Measurements from ENCODE around the gene CRISPLD2.
"Not testable (repeated sequence)": the region's sequence is repeated elsewhere in the genome, so short reads cannot be mapped to it uniquely, and the experiment has no call there.

The CRISPLD2 gene

DNA sequence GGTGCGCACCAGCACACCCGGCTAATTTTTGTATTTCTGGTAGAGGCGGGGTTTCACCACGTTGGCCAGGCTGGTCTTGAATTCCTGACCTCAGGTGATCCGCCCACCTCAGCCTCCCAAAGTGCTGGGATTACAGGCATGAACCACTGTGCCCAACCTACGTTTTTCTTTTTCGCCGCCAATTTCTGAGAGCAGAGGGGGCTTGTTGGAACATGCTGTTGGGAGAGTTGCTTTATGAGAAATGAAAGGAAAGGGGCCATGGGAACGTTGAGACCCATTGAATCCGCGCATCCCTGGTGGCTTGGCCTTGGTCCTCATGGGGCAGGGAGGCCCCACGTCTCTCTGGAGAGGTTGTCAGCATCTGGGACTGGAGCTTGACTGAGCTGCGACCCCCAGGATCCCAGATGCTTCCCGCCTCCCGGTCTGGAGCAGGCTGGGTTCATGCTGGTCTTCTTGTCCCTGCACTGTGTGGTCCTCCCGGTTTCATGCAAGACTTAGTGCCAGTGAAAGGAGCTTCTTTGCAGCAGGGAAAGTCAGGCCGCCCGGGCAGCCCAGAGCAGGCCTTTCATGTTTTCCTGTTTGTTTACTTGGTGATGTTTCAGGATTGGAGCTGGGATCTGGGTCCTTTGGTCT, 22.8 kb downstream of the CRISPLD2 start:
- peak; percentile 20 for DNase-seq

- DNase-seq, result no peak
These were observed 23.6 kb downstream of the CRISPLD2 start for GRCh38 chr16:84843149-84844048.

GRCh38 chr16:84844049-84844350, 24.2 kb downstream of the CRISPLD2 start:
- peak; percentile 91 for DNase-seq

- DNase-seq, result no peak
These were observed 25.0 kb downstream of the CRISPLD2 start for GRCh38 chr16:84844559-84845495.

- no peak for DNase-seq
These were observed 25.8 kb downstream of the CRISPLD2 start for GRCh38 chr16:84845496-84846002.

- no peak for DNase-seq
These were observed 28.0 kb downstream of the CRISPLD2 start for GRCh38 chr16:84847564-84848355.

- DNase-seq, result no peak
These were observed 29.3 kb downstream of the CRISPLD2 start for GRCh38 chr16:84848986-84849634.

DNA sequence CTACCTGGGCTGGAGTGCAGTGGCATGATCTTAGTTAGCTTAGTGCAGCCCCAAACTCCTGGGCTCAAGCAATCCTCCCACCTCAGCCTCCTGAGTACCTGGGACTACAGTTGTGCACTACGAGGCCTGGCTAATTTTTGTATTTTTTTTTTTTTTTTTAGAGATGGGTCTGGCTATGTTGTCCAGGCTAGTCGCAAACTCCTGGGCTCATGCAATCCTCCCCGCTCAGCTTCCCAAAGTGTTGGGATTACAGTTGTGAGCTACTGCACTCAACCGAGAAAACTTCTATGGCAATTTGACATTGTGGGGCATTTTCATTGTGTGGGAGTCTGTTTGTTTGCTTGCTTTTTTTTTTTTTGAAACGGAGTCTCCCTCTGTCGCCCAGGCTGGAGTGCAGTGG, 30.0 kb downstream of the CRISPLD2 start:
- no peak for DNase-seq

- DNase-seq, result no peak
These were observed 30.9 kb downstream of the CRISPLD2 start for GRCh38 chr16:84850714-84851113.

GRCh38 chr16:84851192-84852127, 31.7 kb downstream of the CRISPLD2 start:
- DNase-seq, result no peak

- no peak for DNase-seq
These were observed 33.7 kb downstream of the CRISPLD2 start for GRCh38 chr16:84853534-84853933.

- DNase-seq, result no peak
These were observed 35.0 kb downstream of the CRISPLD2 start for GRCh38 chr16:84854759-84855158.

DNA sequence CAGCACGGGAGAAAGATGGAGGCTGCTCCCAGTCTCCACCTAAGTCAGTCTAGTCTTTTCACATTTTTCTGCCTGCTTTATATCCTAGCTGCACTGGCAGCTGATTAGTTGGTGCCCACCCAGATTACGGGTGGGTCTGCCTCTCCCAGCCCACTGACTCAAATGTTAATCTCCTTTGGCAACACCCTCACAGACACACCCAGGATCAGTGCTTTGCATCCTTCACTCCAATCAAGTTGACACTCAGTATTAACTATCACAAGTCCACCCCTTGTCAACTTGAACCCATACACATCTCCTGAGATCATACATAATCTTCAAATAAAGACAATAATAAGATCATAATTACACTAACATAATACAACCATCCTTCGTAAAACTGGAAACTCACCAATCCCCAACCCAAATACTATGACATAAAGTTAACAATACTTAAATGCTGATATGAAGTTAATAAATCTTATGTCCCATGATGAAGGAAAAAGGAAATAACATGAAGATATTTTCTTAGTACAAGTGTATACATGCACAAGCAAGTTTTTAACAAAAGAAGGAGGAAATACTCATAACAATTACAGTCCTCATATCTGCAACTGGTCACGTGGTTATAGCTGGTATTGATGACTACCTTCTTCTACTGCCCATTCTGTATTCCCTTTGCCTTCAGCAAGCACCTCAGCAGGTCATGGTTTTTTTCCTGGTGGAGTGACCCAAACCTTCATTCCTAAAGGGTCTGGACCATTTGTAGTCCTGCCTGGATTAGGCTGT, 35.8 kb downstream of the CRISPLD2 start:
- DNase-seq, result not testable (repeated sequence)

DNA sequence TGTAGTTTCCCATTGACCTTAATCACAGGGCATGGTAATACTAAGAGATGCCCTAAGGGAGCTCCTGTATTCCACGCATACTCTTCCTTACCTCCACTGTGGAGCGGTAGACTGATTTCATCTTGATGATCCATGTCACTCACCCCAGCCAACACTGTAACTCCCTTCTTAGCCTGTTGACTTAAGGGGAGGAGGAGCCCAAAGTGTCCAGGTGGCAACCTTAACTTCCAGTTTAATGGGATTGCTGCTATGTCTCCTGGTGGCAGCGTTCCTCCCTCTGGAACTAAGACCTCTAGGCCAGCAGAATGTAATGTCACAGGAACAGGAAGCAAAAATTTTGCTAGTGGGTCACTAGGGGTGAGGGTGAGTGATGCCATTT, 36.4 kb downstream of the CRISPLD2 start:
- not testable (repeated sequence) for DNase-seq

- not testable (repeated sequence) for DNase-seq
These were observed 37.0 kb downstream of the CRISPLD2 start for GRCh38 chr16:84856811-84857210.

DNA sequence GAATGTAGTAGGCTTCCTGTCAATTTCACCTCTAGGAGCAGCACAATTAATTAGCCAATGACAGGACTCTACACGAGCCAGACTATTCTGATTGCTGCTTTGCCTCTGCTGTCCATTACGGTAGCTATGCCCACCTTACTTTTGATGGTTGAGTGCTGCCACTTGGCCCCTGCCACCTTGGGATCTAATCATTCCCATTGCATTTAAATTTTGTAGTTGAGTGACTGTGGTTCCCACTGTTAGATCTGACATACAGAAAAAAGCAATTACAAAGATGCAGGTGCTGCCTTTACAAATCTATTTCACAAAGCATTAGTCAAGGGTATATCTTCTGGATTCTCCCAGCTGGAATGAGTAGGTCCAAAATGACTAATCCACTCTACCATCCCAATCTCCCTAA, 39.9 kb downstream of the CRISPLD2 start:
- DNase-seq, result no peak

GRCh38 chr16:84860383-84860782, 40.6 kb downstream of the CRISPLD2 start:
- DNase-seq, result no peak

DNA sequence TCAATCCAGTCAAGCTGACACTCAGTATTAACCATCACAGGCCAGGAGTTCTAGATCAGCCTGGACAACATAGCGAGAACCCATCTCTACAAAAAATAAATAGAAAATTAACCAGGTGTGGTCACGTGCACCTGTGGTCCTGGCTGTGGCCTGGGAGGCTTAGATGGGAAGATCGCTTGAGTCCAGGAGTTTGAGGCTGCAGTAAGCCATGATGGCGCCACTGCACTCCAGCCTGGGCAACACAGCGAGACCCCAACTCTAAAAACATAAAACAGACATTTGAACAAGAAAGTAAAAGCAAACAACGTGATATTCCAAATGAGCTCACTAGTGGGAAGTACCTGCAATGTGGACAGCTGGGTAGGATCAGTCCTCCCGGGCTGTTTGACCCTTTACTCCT, 41.9 kb downstream of the CRISPLD2 start:
- no peak for DNase-seq

- no peak for DNase-seq
These were observed 43.2 kb downstream of the CRISPLD2 start for GRCh38 chr16:84862804-84863480.
